Activated T-cell treated with anti-CD3 and anti-CD28 coated beads, Interleukin-2, amount 50 U/mL, for 4 hours (primary cell): ENCODE measurements around the gene CDH7. TPM values are rescaled to one million over a fixed set of nuclear protein-coding genes. Genes with fewer than 3 reads are reported as not detected.

Source experiments
- ATAC-seq, 2 donors: fragments of 200-7000 bp; cut with Tn5 transposase; one replicate each; pipeline ENCODE4 v1.10.0; 2021
- DNase-seq: peaks from one replicate; pipeline ENCODE4 v3.0.0-alpha.2; 2020
- H3K27me3 Mint-ChIP-seq: one replicate; pipeline ENCODE4 v1.8.0; 2021; ENCODE audit warnings: low read depth, mixed read lengths
- H3K36me3 Mint-ChIP-seq: one replicate; pipeline ENCODE4 v1.8.0; 2022; ENCODE audit warnings: mixed read lengths; ENCODE audit not compliant: insufficient read depth
- H3K4me1 Mint-ChIP-seq: one replicate; pipeline ENCODE4 v1.8.0; 2021; ENCODE audit warnings: low read depth, mixed read lengths
- H3K4me3 Mint-ChIP-seq: one replicate; pipeline ENCODE4 v1.8.0; 2021; ENCODE audit warnings: mild to moderate bottlenecking, moderate library complexity, mixed read lengths
- H3K9me3 Mint-ChIP-seq: one replicate; pipeline ENCODE4 v1.8.0; 2021; ENCODE audit warnings: mixed read lengths
- total RNA-seq, 3 donors: library from RNA; stranded (reverse); gene quantifications; one replicate each; pipeline ENCODE4 v1.2.1, GENCODE V29; 2021

Gene CDH7
- total RNA-seq, 3 donors from 2014 or later = not detected

- DNase-seq (no peak), ATAC-seq (no peak)
- H3K36me3 Mint-ChIP-seq = no peaks in the 10 kb centered on the region
- no peak overlapping the region for H3K4me3 Mint-ChIP-seq
- no peaks in the 10 kb centered on the region for H3K27me3 Mint-ChIP-seq
- no peaks in the 10 kb centered on the region for H3K4me1 Mint-ChIP-seq
- peaks cover 8% of the 10 kb centered on the region for H3K9me3 Mint-ChIP-seq
Observed at GRCh38 chr18:65792456-65793074, 41.8 kb downstream of the CDH7 start.

GRCh38 chr18:65808759-65809158, 57.9 kb downstream of the CDH7 start:
- H3K4me1 Mint-ChIP-seq = no peaks in the 10 kb centered on the region
- H3K27me3 Mint-ChIP-seq = no peaks in the 10 kb centered on the region
- peaks cover 13% of the 10 kb centered on the region for H3K9me3 Mint-ChIP-seq
- H3K36me3 Mint-ChIP-seq = no peaks in the 10 kb centered on the region
- no peak for ATAC-seq
- no peak overlapping the region for H3K4me3 Mint-ChIP-seq
- no peak for DNase-seq

GRCh38 chr18:65811307-65811706, 60.5 kb downstream of the CDH7 start:
- H3K4me1 Mint-ChIP-seq = no peaks in the 10 kb centered on the region
- no peak for ATAC-seq
- no peaks in the 10 kb centered on the region for H3K36me3 Mint-ChIP-seq
- peaks cover 8% of the 10 kb centered on the region for H3K9me3 Mint-ChIP-seq
- no peak overlapping the region for H3K4me3 Mint-ChIP-seq
- H3K27me3 Mint-ChIP-seq = no peaks in the 10 kb centered on the region
- no peak for DNase-seq

GRCh38 chr18:65815506-65815905, 64.7 kb downstream of the CDH7 start:
- DNase-seq (no peak), ATAC-seq (no peak)
- Mint-ChIP-seq H3K27me3 (no peaks in the 10 kb centered on the region), H3K4me1 (no peaks in the 10 kb centered on the region), H3K4me3 (no peak overlapping the region), H3K9me3 (peaks cover 10% of the 10 kb centered on the region), H3K36me3 (no peaks in the 10 kb centered on the region)

GRCh38 chr18:65817178-65817577, 66.4 kb downstream of the CDH7 start:
- DNase-seq (no peak), ATAC-seq (no peak)
- Mint-ChIP-seq H3K36me3 (no peaks in the 10 kb centered on the region), H3K4me3 (no peak overlapping the region), H3K9me3 (peaks cover 6% of the 10 kb centered on the region), H3K4me1 (no peaks in the 10 kb centered on the region), H3K27me3 (no peaks in the 10 kb centered on the region)

- Mint-ChIP-seq H3K9me3 (peaks cover 6% of the 10 kb centered on the region), H3K4me1 (no peaks in the 10 kb centered on the region), H3K36me3 (no peaks in the 10 kb centered on the region), H3K27me3 (no peaks in the 10 kb centered on the region), H3K4me3 (no peak overlapping the region)
- ATAC-seq = no peak
- DNase-seq = no peak
Observed at GRCh38 chr18:65821911-65822310, 71.1 kb downstream of the CDH7 start.

GRCh38 chr18:65822826-65823225, 72.0 kb downstream of the CDH7 start:
- ATAC-seq = no peak
- no peaks in the 10 kb centered on the region for H3K36me3 Mint-ChIP-seq
- H3K4me1 Mint-ChIP-seq = no peaks in the 10 kb centered on the region
- H3K4me3 Mint-ChIP-seq = no peak overlapping the region
- peaks cover 3% of the 10 kb centered on the region for H3K9me3 Mint-ChIP-seq
- DNase-seq = no peak
- H3K27me3 Mint-ChIP-seq = no peaks in the 10 kb centered on the region

- H3K9me3 Mint-ChIP-seq = no peaks in the 10 kb centered on the region
- H3K27me3 Mint-ChIP-seq = no peaks in the 10 kb centered on the region
- no peak overlapping the region for H3K4me3 Mint-ChIP-seq
- ATAC-seq (no peak), DNase-seq (no peak)
- H3K36me3 Mint-ChIP-seq = no peaks in the 10 kb centered on the region
- no peaks in the 10 kb centered on the region for H3K4me1 Mint-ChIP-seq
Observed at GRCh38 chr18:65827444-65827843, 76.6 kb downstream of the CDH7 start.

- H3K9me3 Mint-ChIP-seq = peaks cover 18% of the 10 kb centered on the region
- ATAC-seq (no peak), DNase-seq (no peak)
- no peaks in the 10 kb centered on the region for H3K36me3 Mint-ChIP-seq
- H3K4me3 Mint-ChIP-seq = no peak overlapping the region
- H3K27me3 Mint-ChIP-seq = no peaks in the 10 kb centered on the region
- H3K4me1 Mint-ChIP-seq = no peaks in the 10 kb centered on the region
Observed at GRCh38 chr18:65835881-65836280, 85.1 kb downstream of the CDH7 start.

GRCh38 chr18:65846107-65846506, 95.3 kb downstream of the CDH7 start:
- ATAC-seq (no peak), DNase-seq (no peak)
- Mint-ChIP-seq H3K9me3 (no peaks in the 10 kb centered on the region), H3K27me3 (no peaks in the 10 kb centered on the region), H3K4me3 (no peak overlapping the region), H3K36me3 (no peaks in the 10 kb centered on the region), H3K4me1 (no peaks in the 10 kb centered on the region)

GRCh38 chr18:65852273-65852672, 101.5 kb downstream of the CDH7 start:
- no peak for ATAC-seq
- Mint-ChIP-seq H3K9me3 (peaks cover 2% of the 10 kb centered on the region), H3K4me3 (no peak overlapping the region), H3K36me3 (no peaks in the 10 kb centered on the region), H3K27me3 (no peaks in the 10 kb centered on the region), H3K4me1 (no peaks in the 10 kb centered on the region)
- no peak for DNase-seq

- peaks cover 2% of the 10 kb centered on the region for H3K9me3 Mint-ChIP-seq
- ATAC-seq (no peak), DNase-seq (no peak)
- no peak overlapping the region for H3K4me3 Mint-ChIP-seq
- no peaks in the 10 kb centered on the region for H3K27me3 Mint-ChIP-seq
- H3K36me3 Mint-ChIP-seq = no peaks in the 10 kb centered on the region
- H3K4me1 Mint-ChIP-seq = no peaks in the 10 kb centered on the region
Observed at GRCh38 chr18:65859075-65859474, 108.3 kb downstream of the CDH7 start.

- no peaks in the 10 kb centered on the region for H3K36me3 Mint-ChIP-seq
- H3K4me3 Mint-ChIP-seq = no peak overlapping the region
- no peaks in the 10 kb centered on the region for H3K4me1 Mint-ChIP-seq
- DNase-seq (no peak), ATAC-seq (no peak)
- no peaks in the 10 kb centered on the region for H3K27me3 Mint-ChIP-seq
- peaks cover 12% of the 10 kb centered on the region for H3K9me3 Mint-ChIP-seq
Observed at GRCh38 chr18:65869527-65869926, 118.7 kb downstream of the CDH7 start.

- Mint-ChIP-seq H3K36me3 (no peaks in the 10 kb centered on the region), H3K27me3 (no peaks in the 10 kb centered on the region), H3K4me1 (no peaks in the 10 kb centered on the region), H3K4me3 (no peak overlapping the region), H3K9me3 (peaks cover 5% of the 10 kb centered on the region)
- ATAC-seq (no peak), DNase-seq (no peak)
Observed at GRCh38 chr18:65876310-65876709, 125.5 kb downstream of the CDH7 start.

GRCh38 chr18:65897292-65897691, 146.5 kb downstream of the CDH7 start:
- DNase-seq (no peak), ATAC-seq (no peak)
- H3K27me3 Mint-ChIP-seq = no peaks in the 10 kb centered on the region
- no peak overlapping the region for H3K4me3 Mint-ChIP-seq
- H3K4me1 Mint-ChIP-seq = no peaks in the 10 kb centered on the region
- H3K9me3 Mint-ChIP-seq = peaks cover 16% of the 10 kb centered on the region
- H3K36me3 Mint-ChIP-seq = no peaks in the 10 kb centered on the region

- Mint-ChIP-seq H3K4me1 (no peaks in the 10 kb centered on the region), H3K4me3 (no peak overlapping the region), H3K36me3 (no peaks in the 10 kb centered on the region), H3K9me3 (peaks cover 15% of the 10 kb centered on the region), H3K27me3 (no peaks in the 10 kb centered on the region)
- no peak for DNase-seq
- ATAC-seq = no peak
Observed at GRCh38 chr18:65901522-65901921, 150.7 kb downstream of the CDH7 start.
